Calu3 (cell line): Measurements from ENCODE around the gene TMEM263. TPM values are rescaled to one million over a fixed set of nuclear protein-coding genes. Genes with fewer than 3 reads are reported as not detected.
A peak's percentile ranks its signal among the peaks of the same experiment; 100 is the strongest.

Experiments used
- BruUV-seq: library from RNA; stranded (reverse); fragments of 400-500 nt; replicated peaks from 2 replicates; lab custom pipeline; 2021; lab: Mats Ljungman, UMichigan
- CTCF ChIA-PET: fragments of 300-600 bp; sonication (Branson Sonifier 250); formaldehyde crosslinking; loops from one replicate; lab custom pipeline; 2022; ENCODE audit warnings: antibody characterized with exemption; lab: Charles Lee
- DNase-seq: peaks from one replicate; pipeline ENCODE4 v3.0.0; 2022
- H3K27ac Mint-ChIP-seq: one replicate; pipeline ENCODE4 v1.8.0; 2022; ENCODE audit warnings: mixed read lengths; ENCODE audit not compliant: unreplicated experiment
- H3K27me3 Mint-ChIP-seq: one replicate; pipeline ENCODE4 v1.8.0; 2022; ENCODE audit warnings: mixed read lengths; ENCODE audit not compliant: unreplicated experiment
- H3K36me3 Mint-ChIP-seq: one replicate; pipeline ENCODE4 v1.8.0; 2022; ENCODE audit warnings: mild to moderate bottlenecking, moderate library complexity, mixed read lengths; ENCODE audit not compliant: insufficient read depth, unreplicated experiment
- H3K4me1 Mint-ChIP-seq: one replicate; pipeline ENCODE4 v1.8.0; 2022; ENCODE audit warnings: mild to moderate bottlenecking, low read depth, mixed read lengths; ENCODE audit not compliant: unreplicated experiment
- H3K4me3 Mint-ChIP-seq: one replicate; pipeline ENCODE4 v1.8.0; 2022; ENCODE audit warnings: mild to moderate bottlenecking, low read depth, moderate library complexity, mixed read lengths; ENCODE audit not compliant: unreplicated experiment
- H3K9me3 Mint-ChIP-seq: one replicate; pipeline ENCODE4 v1.8.0; 2022; ENCODE audit warnings: low read depth, mixed read lengths; ENCODE audit not compliant: unreplicated experiment
- CTCF ChIP-seq: fragments of 200-600 bp; IDR thresholded peaks from one replicate; pipeline ENCODE4 v1.8.0; 2022; ENCODE audit warnings: antibody characterized with exemption; ENCODE audit not compliant: unreplicated experiment
- intact Hi-C: fragments of 100-400 bp; cut with micrococcal nuclease; formaldehyde crosslinking; loops from one replicate; pipeline ENCODE4 v1.10.0; 2022; ENCODE audit not compliant: unreplicated experiment
- total RNA-seq: library from RNA; stranded (reverse); gene quantifications from 2 replicates; pipeline ENCODE4 v1.2.3, GENCODE V29; 2022

Gene TMEM263
- total RNA-seq, 1 experiment from 2014 or later, result 46.3 TPM

GRCh38 chr12:106914796-106915634 is 40.7 kb upstream of the TMEM263 start:
- Mint-ChIP-seq H3K4me1 (peaks cover 6% of the 10 kb centered on the region), H3K4me3 (no peak overlapping the region), H3K9me3 (no peaks in the 10 kb centered on the region), H3K36me3 (no peaks in the 10 kb centered on the region), H3K27ac (no peak overlapping the region), H3K27me3 (no peaks in the 10 kb centered on the region)
- CTCF ChIA-PET, result no interaction called here
- intact Hi-C loops, result loop anchor here (5.0 kb wide), 1 partner anchor 73 kb away; no protein-coding TSS in a partner anchor
- TF ChIP-seq CTCF, result no peak
- DNase-seq, result no peak
- no TSS peak for BruUV-seq

DNA sequence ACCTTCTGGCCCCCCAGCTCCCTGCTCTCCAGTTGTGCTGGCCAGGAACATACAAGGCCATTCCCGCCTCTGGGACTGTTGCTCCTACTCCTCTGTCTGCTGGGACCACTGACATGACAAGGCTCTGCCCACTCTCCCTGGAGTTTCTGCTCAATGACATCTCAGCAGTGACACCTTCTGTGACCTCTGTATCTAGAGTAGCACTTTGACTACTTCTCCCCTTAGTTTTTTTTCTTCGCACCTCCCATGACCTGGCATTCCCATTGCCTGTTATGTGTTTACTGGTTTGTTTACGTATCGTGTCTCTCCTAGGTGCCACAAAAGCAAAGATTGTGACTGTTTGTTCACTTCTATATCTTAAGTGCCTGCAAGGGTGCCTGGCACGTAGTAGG is 40.1 kb upstream of the TMEM263 start:
- intact Hi-C loops, result loop anchor here (5.0 kb wide), 1 partner anchor 73 kb away; no protein-coding TSS in a partner anchor
- no peak for TF ChIP-seq CTCF
- H3K27me3 Mint-ChIP-seq, result no peaks in the 10 kb centered on the region
- CTCF ChIA-PET, result no interaction called here
- no peak overlapping the region for H3K27ac Mint-ChIP-seq
- no TSS peak for BruUV-seq
- no peaks in the 10 kb centered on the region for H3K36me3 Mint-ChIP-seq
- H3K9me3 Mint-ChIP-seq, result no peaks in the 10 kb centered on the region
- DNase-seq, result no peak
- peaks cover 8% of the 10 kb centered on the region for H3K4me1 Mint-ChIP-seq
- no peak overlapping the region for H3K4me3 Mint-ChIP-seq

GRCh38 chr12:106917503-106917902 is 38.2 kb upstream of the TMEM263 start:
- Mint-ChIP-seq H3K27me3 (no peaks in the 10 kb centered on the region), H3K27ac (no peak overlapping the region)
- TF ChIP-seq CTCF, result no peak

DNA sequence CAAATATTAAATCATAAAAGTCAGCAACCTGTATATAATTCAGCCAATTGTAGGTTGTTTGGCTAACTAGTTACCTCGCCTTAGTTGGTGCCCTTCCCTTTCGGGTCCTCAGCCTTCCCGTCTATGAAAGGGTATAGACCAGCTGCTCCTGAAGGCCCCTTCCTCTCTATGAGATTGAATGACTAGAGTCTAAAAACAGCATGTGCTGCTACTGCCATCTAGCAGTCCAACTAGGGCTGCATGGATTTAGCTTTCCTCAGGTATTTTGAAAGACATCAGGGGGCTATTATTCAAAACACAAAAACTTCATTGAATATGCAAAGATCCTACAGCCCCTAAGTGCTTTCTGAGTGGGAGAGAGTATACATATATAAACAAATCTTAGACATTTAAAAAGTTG is 37.0 kb upstream of the TMEM263 start:
- H3K9me3 Mint-ChIP-seq, result no peaks in the 10 kb centered on the region
- H3K27me3 Mint-ChIP-seq, result no peaks in the 10 kb centered on the region
- peak; percentile 27 for TF ChIP-seq CTCF
- H3K36me3 Mint-ChIP-seq, result no peaks in the 10 kb centered on the region
- CTCF ChIA-PET, result interaction anchor here (0.8 to 1.1 kb wide), 6 partner anchors 77 to 692 kb away, joined by 3 to 10 read pairs (median 3); partner anchors contain the start of gene POLR3B
- no peak overlapping the region for H3K4me3 Mint-ChIP-seq
- no peak overlapping the region for H3K27ac Mint-ChIP-seq
- peaks cover 8% of the 10 kb centered on the region for H3K4me1 Mint-ChIP-seq
- intact Hi-C loops, result loop anchor here (1.0 to 5.0 kb wide), 2 partner anchors 76 to 532 kb away; no protein-coding TSS in a partner anchor
- no TSS peak for BruUV-seq
- peak; percentile 12 for DNase-seq

More at GRCh38 chr12:106917503-106917902, 38.2 kb upstream of the TMEM263 start:
- H3K4me3 Mint-ChIP-seq, result no peak overlapping the region
- CTCF ChIA-PET, result interaction anchor here (0.6 to 2.0 kb wide), 2 partner anchors 14 to 110 kb away, joined by 4 to 5 read pairs; no protein-coding TSS in a partner anchor
- no peaks in the 10 kb centered on the region for H3K36me3 Mint-ChIP-seq
- H3K4me1 Mint-ChIP-seq, result peaks cover 8% of the 10 kb centered on the region
- intact Hi-C loops, result loop anchor here (5.0 kb wide), 1 partner anchor 75 kb away; no protein-coding TSS in a partner anchor
- no peak for DNase-seq
- H3K9me3 Mint-ChIP-seq, result no peaks in the 10 kb centered on the region
- no TSS peak for BruUV-seq
